HCT116 (cell line): Measurements from ENCODE around the gene THOC1. TPM values are rescaled to one million over a fixed set of nuclear protein-coding genes. Genes with fewer than 3 reads are reported as not detected.

Experiments used
- ATAC-seq: fragments of 200-7000 bp; cut with Tn5 transposase; 2 replicates; pipeline ENCODE4 v1.9.1; 2020; ENCODE audit warnings: mild to moderate bottlenecking, moderate library complexity
- BruUV-seq: library from RNA; stranded (reverse); fragments of 400-500 nt; replicated peaks from 2 replicates; lab custom pipeline; 2021; lab: Mats Ljungman, UMichigan
- CTCF ChIA-PET: fragments of 300-600 bp; sonication (Branson Sonifier 250); formaldehyde crosslinking; loops from one replicate; lab custom pipeline; 2021; ENCODE audit warnings: antibody characterized with exemption; lab: Charles Lee
- POLR2A ChIA-PET: fragments of 300-600, 350-600 bp; sonication (Branson Sonifier 250); formaldehyde crosslinking; loops from one replicate; lab custom pipeline; 2021; ENCODE audit warnings: antibody characterized with exemption; lab: Charles Lee
- RAD21 ChIA-PET, 2 experiments: fragments of 300-600 bp; sonication (Branson Sonifier 250); formaldehyde crosslinking; loops; one replicate each; lab custom pipeline; 2023; ENCODE audit warnings: low total read pairs in 2 of 2; ENCODE audit not compliant: uncharacterized antibody in 2 of 2, unreplicated experiment in 2 of 2, low non-redundant PET in 1 of 2; lab: Charles Lee
- DNase-seq: peaks from one replicate; pipeline ENCODE4 v3.0.0-alpha.2; 2010; ENCODE audit warnings: low read depth, low spot score
- H2AFZ ChIP-seq: fragments of 200-600 bp; shearing (Covaris generic), sonication (generic); 2 replicates; pipeline ENCODE4 v1.6.1; 2017; ENCODE audit warnings: low read depth, mixed run types, mixed read lengths, antibody characterized with exemption, low read length; ENCODE audit not compliant: poor library complexity, severe bottlenecking
- H3K27ac ChIP-seq: 2 replicates; pipeline ENCODE4 v1.5.1; 2012; ENCODE audit warnings: low read depth, low read length
- H3K27me3 ChIP-seq: fragments of 200-600 bp; sonication (generic); 2 replicates; pipeline ENCODE4 v1.6.1; 2016; ENCODE audit warnings: mixed run types, low read length, mixed read lengths; ENCODE audit not compliant: insufficient read depth
- H3K36me3 ChIP-seq, 2 experiments: fragments of 200-500 bp in 1 of 2; fragments of 200-600 bp in 1 of 2; sonication (Bioruptor generic) in 1 of 2; sonication (generic) in 1 of 2; 2 replicates each; pipeline versions ENCODE4 v1.5.1 to v1.6.1; 2014 to 2016; ENCODE audit warnings: low read length in 2 of 2, inconsistent platforms in 1 of 2, mixed read lengths in 1 of 2, mixed run types in 1 of 2; ENCODE audit not compliant: insufficient read depth in 2 of 2, control insufficient read depth in 1 of 2
- H3K4me1 ChIP-seq, 2 experiments: fragments of 200-600 bp in 1 of 2; sonication (generic) in 1 of 2; 2 replicates each; pipeline versions ENCODE4 v1.5.1 to v1.6.1; 2012 to 2017; ENCODE audit warnings: low read length in 2 of 2, inconsistent platforms in 1 of 2, mild to moderate bottlenecking in 1 of 2, mixed read lengths in 1 of 2, mixed run types in 1 of 2, moderate library complexity in 1 of 2; ENCODE audit not compliant: insufficient read depth in 2 of 2, control insufficient read depth in 1 of 2
- H3K4me2 ChIP-seq: fragments of 200-600 bp; sonication (generic); 2 replicates; pipeline ENCODE4 v1.6.1; 2017; ENCODE audit warnings: mixed run types, low read length, mixed read lengths
- H3K4me3 ChIP-seq, 2 experiments: fragments of 200-600 bp in 1 of 2; sonication (generic) in 1 of 2; replicated peaks in 1 of 2; 2 replicates each; pipeline ENCODE4 v1.5.1; 2011 to 2016; ENCODE audit warnings: low read length in 2 of 2, control low read depth in 1 of 2, low read depth in 1 of 2, mild to moderate bottlenecking in 1 of 2, mixed read lengths in 1 of 2, mixed run types in 1 of 2
- H3K79me2 ChIP-seq: fragments of 200-600 bp; sonication (generic); 2 replicates; pipeline ENCODE4 v1.6.1; 2017; ENCODE audit warnings: mild to moderate bottlenecking, mixed run types, low read length, moderate library complexity, mixed read lengths; ENCODE audit not compliant: insufficient read depth
- H3K9ac ChIP-seq: fragments of 200-600 bp; sonication (generic); 2 replicates; pipeline ENCODE4 v1.6.1; 2016; ENCODE audit warnings: low read length, mixed read lengths
- H3K9me2 ChIP-seq: fragments of 200-600 bp; sonication (generic), shearing (Covaris generic); 2 replicates; pipeline ENCODE4 v1.6.1; 2017; ENCODE audit warnings: mixed run types, mild to moderate bottlenecking, moderate library complexity; ENCODE audit not compliant: insufficient read depth
- H3K9me3 ChIP-seq, 2 experiments: fragments of 200-500 bp in 1 of 2; fragments of 200-600 bp in 1 of 2; sonication (Bioruptor generic) in 1 of 2; sonication (generic) in 1 of 2; 2 replicates each; pipeline ENCODE4 v1.6.1; 2014 to 2017; ENCODE audit warnings: low read length in 2 of 2, mixed read lengths in 2 of 2, inconsistent platforms in 1 of 2, low read depth in 1 of 2, mild to moderate bottlenecking in 1 of 2, mixed run types in 1 of 2, moderate library complexity in 1 of 2; ENCODE audit not compliant: control insufficient read depth in 1 of 2, insufficient read depth in 1 of 2
- H4K20me1 ChIP-seq: fragments of 200-600 bp; sonication (generic), shearing (Covaris generic); 2 replicates; pipeline ENCODE4 v1.6.1; 2017; ENCODE audit warnings: mixed run types, mild to moderate bottlenecking, moderate library complexity; ENCODE audit not compliant: insufficient read depth
- EGR1 ChIP-seq: IDR thresholded peaks from 2 replicates; pipeline ENCODE4 v1.6.1; 2012; ENCODE audit warnings: low read depth
- ELF1 ChIP-seq: IDR thresholded peaks from 2 replicates; pipeline ENCODE4 v1.6.1; 2012; ENCODE audit warnings: low read depth, borderline replicate concordance
- JUND ChIP-seq: IDR thresholded peaks from 2 replicates; pipeline ENCODE4 v1.6.1; 2012
- POLR2AphosphoS5 ChIP-seq: IDR thresholded peaks from 2 replicates; pipeline ENCODE4 v1.6.1; 2011; ENCODE audit warnings: mild to moderate bottlenecking, low read depth, low read length, moderate library complexity
- RAD21 ChIP-seq: IDR thresholded peaks from 2 replicates; pipeline ENCODE4 v1.6.1; 2012; ENCODE audit warnings: low read depth, mild to moderate bottlenecking
- SIN3A ChIP-seq: IDR thresholded peaks from 2 replicates; pipeline ENCODE4 v1.6.1; 2012; ENCODE audit warnings: low read depth
- SP1 ChIP-seq: IDR thresholded peaks from 2 replicates; pipeline ENCODE4 v1.6.1; 2012; ENCODE audit warnings: low read depth
- TCF7L2 ChIP-seq: IDR thresholded peaks from 2 replicates; pipeline ENCODE4 v1.7.0; 2011; ENCODE audit warnings: borderline replicate concordance, inconsistent platforms; ENCODE audit not compliant: insufficient read depth, insufficient read length; ENCODE audit errors: extremely low read depth
- ZNF274 ChIP-seq: fragments of 200-500 bp; sonication (Bioruptor generic); IDR thresholded peaks from 2 replicates; pipeline ENCODE4 v1.6.1; 2014; ENCODE audit warnings: mild to moderate bottlenecking, low read depth, low read length, inconsistent platforms
- intact Hi-C: fragments of 100-400 bp; cut with micrococcal nuclease; formaldehyde crosslinking; loops from 2 replicates; pipeline ENCODE4 v1.10.0; 2022
- total RNA-seq: library from RNA; stranded (reverse); gene quantifications from one replicate; pipeline ENCODE4 v1.2.1, GENCODE V29; 2021; ENCODE audit not compliant: unreplicated experiment
- TF ChIP-seq, protein P1 (sequence below): IDR thresholded peaks from 2 replicates; pipeline ENCODE4 v1.6.1; 2012
- TF ChIP-seq, protein P2 (sequence below): IDR thresholded peaks from 2 replicates; pipeline ENCODE4 v1.6.1; 2012; ENCODE audit warnings: low read depth
- TF ChIP-seq, protein P3 (sequence below): IDR thresholded peaks from 2 replicates; pipeline ENCODE4 v1.6.1; 2012

THOC1 gene
- total RNA-seq, 1 experiment from 2014 or later, result 26.0 TPM

DNA sequence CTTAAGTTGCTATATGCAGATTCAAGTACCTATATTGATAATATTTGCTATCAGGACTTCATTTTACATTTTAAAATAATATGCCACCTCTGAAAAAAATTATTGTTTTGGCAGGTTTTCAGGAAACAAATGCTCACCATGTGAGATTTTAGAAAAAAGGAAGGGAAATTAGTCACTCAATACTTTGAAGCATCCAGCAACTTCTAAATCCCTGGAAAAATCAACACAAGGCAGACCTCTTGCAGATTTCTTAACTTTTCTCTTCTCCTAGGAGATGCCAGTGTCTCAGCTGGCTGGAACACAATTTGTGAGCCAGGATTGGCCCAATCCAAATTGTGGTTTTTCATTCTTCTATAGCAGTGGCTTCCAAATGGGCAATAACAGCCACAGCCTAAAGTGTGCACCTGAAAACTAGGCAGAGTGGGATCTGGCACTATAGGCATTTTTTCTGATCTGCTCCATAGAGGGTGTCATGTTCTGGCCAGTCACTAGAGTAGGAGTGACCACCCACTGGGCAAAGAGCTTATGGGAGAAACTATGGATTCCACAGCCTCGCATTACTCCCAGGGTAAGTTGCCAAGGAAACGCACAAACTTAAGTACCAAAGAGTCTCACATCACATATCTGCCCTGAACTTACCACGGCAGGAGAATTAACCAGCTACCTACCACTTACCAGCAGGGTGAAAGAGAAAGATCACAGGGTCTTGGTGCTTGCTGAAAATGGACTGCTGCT, 28.1 kb upstream of the THOC1 start:
- DNase-seq (no peak), ATAC-seq (no peak)
- intact Hi-C loops, result no loop called here
- no TSS peak for BruUV-seq
- Histone ChIP-seq H3K36me3 (no peaks in the 10 kb centered on the region), H2AFZ (no peak overlapping the region), H3K4me2 (no peak overlapping the region), H3K4me1 (no peaks in the 10 kb centered on the region), H3K27ac (no peak overlapping the region), H3K9ac (no peak overlapping the region), H3K27me3 (no peaks in the 10 kb centered on the region), H3K4me3 (no peak overlapping the region), H3K9me3 (no peaks in the 10 kb centered on the region), H3K9me2 (no peaks in the 10 kb centered on the region), H4K20me1 (no peaks in the 10 kb centered on the region), H3K79me2 (no peaks in the 10 kb centered on the region)
- no peak for TF ChIP-seq POLR2AphosphoS5
- TF ChIP-seq ELF1, result no peak
- TF ChIP-seq ZNF274, result no peak
- TF ChIP-seq EGR1, result no peak
- no peak for TF ChIP-seq TCF7L2
- no peak for TF ChIP-seq RAD21
- TF ChIP-seq SIN3A, result no peak
- TF ChIP-seq, protein P1, sequence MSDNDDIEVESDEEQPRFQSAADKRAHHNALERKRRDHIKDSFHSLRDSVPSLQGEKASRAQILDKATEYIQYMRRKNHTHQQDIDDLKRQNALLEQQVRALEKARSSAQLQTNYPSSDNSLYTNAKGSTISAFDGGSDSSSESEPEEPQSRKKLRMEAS, result no peak
- TF ChIP-seq, protein P2, sequence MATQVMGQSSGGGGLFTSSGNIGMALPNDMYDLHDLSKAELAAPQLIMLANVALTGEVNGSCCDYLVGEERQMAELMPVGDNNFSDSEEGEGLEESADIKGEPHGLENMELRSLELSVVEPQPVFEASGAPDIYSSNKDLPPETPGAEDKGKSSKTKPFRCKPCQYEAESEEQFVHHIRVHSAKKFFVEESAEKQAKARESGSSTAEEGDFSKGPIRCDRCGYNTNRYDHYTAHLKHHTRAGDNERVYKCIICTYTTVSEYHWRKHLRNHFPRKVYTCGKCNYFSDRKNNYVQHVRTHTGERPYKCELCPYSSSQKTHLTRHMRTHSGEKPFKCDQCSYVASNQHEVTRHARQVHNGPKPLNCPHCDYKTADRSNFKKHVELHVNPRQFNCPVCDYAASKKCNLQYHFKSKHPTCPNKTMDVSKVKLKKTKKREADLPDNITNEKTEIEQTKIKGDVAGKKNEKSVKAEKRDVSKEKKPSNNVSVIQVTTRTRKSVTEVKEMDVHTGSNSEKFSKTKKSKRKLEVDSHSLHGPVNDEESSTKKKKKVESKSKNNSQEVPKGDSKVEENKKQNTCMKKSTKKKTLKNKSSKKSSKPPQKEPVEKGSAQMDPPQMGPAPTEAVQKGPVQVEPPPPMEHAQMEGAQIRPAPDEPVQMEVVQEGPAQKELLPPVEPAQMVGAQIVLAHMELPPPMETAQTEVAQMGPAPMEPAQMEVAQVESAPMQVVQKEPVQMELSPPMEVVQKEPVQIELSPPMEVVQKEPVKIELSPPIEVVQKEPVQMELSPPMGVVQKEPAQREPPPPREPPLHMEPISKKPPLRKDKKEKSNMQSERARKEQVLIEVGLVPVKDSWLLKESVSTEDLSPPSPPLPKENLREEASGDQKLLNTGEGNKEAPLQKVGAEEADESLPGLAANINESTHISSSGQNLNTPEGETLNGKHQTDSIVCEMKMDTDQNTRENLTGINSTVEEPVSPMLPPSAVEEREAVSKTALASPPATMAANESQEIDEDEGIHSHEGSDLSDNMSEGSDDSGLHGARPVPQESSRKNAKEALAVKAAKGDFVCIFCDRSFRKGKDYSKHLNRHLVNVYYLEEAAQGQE, result no peak
- no peak for TF ChIP-seq SP1
- no peak for TF ChIP-seq JUND
- TF ChIP-seq, protein P3, sequence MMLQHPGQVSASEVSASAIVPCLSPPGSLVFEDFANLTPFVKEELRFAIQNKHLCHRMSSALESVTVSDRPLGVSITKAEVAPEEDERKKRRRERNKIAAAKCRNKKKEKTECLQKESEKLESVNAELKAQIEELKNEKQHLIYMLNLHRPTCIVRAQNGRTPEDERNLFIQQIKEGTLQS, result no peak
- ChIA-PET POLR2A (no interaction called here), RAD21 (no interaction called here), CTCF (no interaction called here)
